GM23338 (cell line): ENCODE results near the gene TXNL4A. TPM values are rescaled to one million over a fixed set of nuclear protein-coding genes. Genes with fewer than 3 reads are reported as not detected.

Experiments used
- ATAC-seq: fragments of 200-7000 bp; cut with Tn5 transposase; 3 replicates; pipeline ENCODE4 v1.9.1; 2020
- DNase-seq: peaks from one replicate; pipeline ENCODE4 v3.0.0-alpha.2; 2015; ENCODE audit warnings: low spot score
- H2AFZ ChIP-seq: fragments of 200-600 bp; sonication (generic); 2 replicates; pipeline ENCODE4 v1.8.0; 2016; ENCODE audit warnings: antibody characterized with exemption, mild to moderate bottlenecking, moderate library complexity
- H3F3A ChIP-seq: fragments of 200-600 bp; sonication (generic); replicated peaks from 2 replicates; pipeline ENCODE4 v1.8.0; 2017; ENCODE audit warnings: antibody characterized with exemption, mixed run types, low read depth
- H3K27ac ChIP-seq: fragments of 200-600 bp; sonication (generic); 2 replicates; pipeline ENCODE4 v1.6.1; 2016; ENCODE audit warnings: low read depth
- H3K27me3 ChIP-seq: fragments of 200-600 bp; sonication (generic); 2 replicates; pipeline ENCODE4 v1.8.0; 2016; ENCODE audit warnings: mild to moderate bottlenecking, mixed run types, moderate library complexity; ENCODE audit not compliant: insufficient read depth
- H3K36me3 ChIP-seq: fragments of 200-600 bp; sonication (generic); 2 replicates; pipeline ENCODE4 v1.8.0; 2016; ENCODE audit warnings: mild to moderate bottlenecking; ENCODE audit not compliant: insufficient read depth
- H3K4me1 ChIP-seq: fragments of 200-600 bp; sonication (generic); 2 replicates; pipeline ENCODE4 v1.8.0; 2016; ENCODE audit warnings: mild to moderate bottlenecking, moderate library complexity; ENCODE audit not compliant: insufficient read depth
- H3K4me2 ChIP-seq: fragments of 200-600 bp; sonication (generic); 2 replicates; pipeline ENCODE4 v1.7.1; 2017; ENCODE audit warnings: mixed run types
- H3K4me3 ChIP-seq: fragments of 200-600 bp; sonication (generic); 2 replicates; pipeline ENCODE4 v1.6.1; 2016; ENCODE audit warnings: mixed run types
- H3K79me2 ChIP-seq: fragments of 200-600 bp; sonication (generic); replicated peaks from 2 replicates; pipeline ENCODE4 v1.8.0; 2017; ENCODE audit warnings: mild to moderate bottlenecking; ENCODE audit not compliant: insufficient read depth
- H3K9me2 ChIP-seq: fragments of 200-600 bp; sonication (generic); 2 replicates; pipeline ENCODE4 v1.8.0; 2017; ENCODE audit not compliant: insufficient read depth
- H4K20me1 ChIP-seq: fragments of 200-600 bp; sonication (generic); replicated peaks from 2 replicates; pipeline ENCODE4 v1.8.0; 2017; ENCODE audit warnings: mild to moderate bottlenecking; ENCODE audit not compliant: insufficient read depth
- H3K27ac Mint-ChIP-seq: 2 replicates; pipeline ENCODE4 v1.8.0; 2020; ENCODE audit warnings: inconsistent platforms, mild to moderate bottlenecking, moderate library complexity, mixed read lengths
- H3K27me3 Mint-ChIP-seq: 3 replicates; pipeline ENCODE4 v1.8.0; 2022; ENCODE audit warnings: low read depth, mild to moderate bottlenecking, moderate library complexity, mixed read lengths, inconsistent platforms; ENCODE audit not compliant: insufficient read depth, poor library complexity
- H3K36me3 Mint-ChIP-seq: 3 replicates; pipeline ENCODE4 v1.8.0; 2021; ENCODE audit warnings: low read depth, mild to moderate bottlenecking, inconsistent platforms, moderate library complexity, mixed read lengths
- H3K4me1 Mint-ChIP-seq: 3 replicates; pipeline ENCODE4 v1.8.0; 2020; ENCODE audit warnings: mild to moderate bottlenecking, inconsistent platforms, mixed read lengths
- H3K4me3 Mint-ChIP-seq: 3 replicates; pipeline ENCODE4 v1.8.0; 2021; ENCODE audit warnings: moderate library complexity, mild to moderate bottlenecking, inconsistent platforms, mixed read lengths
- H3K9me3 Mint-ChIP-seq: 3 replicates; pipeline ENCODE4 v1.8.0; 2020; ENCODE audit warnings: moderate library complexity, mild to moderate bottlenecking, inconsistent platforms, mixed read lengths
- CTCF ChIP-seq, 2 experiments: fragments of 200-600 bp in 1 of 2; sonication (generic) in 1 of 2; conservative IDR thresholded peaks; 2 replicates each; pipeline versions ENCODE4 v1.5.1 to v1.6.1; 2016 to 2017; ENCODE audit warnings: antibody characterized with exemption in 2 of 2, low read depth in 2 of 2, mild to moderate bottlenecking in 2 of 2, moderate library complexity in 1 of 2
- ETS1 ChIP-seq: IDR thresholded peaks from 2 replicates; pipeline ENCODE4 v1.6.1; 2016; ENCODE audit warnings: antibody characterized with exemption
- EZH2 ChIP-seq: fragments of 200-600 bp; sonication (generic); IDR thresholded peaks from one replicate; pipeline ENCODE4 v1.8.0; 2017; ENCODE audit warnings: antibody characterized with exemption, mild to moderate bottlenecking, low read depth; ENCODE audit not compliant: unreplicated experiment
- EZH2phosphoT487 ChIP-seq: fragments of 200-600 bp; sonication (generic); IDR thresholded peaks from one replicate; pipeline ENCODE4 v1.8.1; 2018; ENCODE audit warnings: antibody characterized with exemption; ENCODE audit not compliant: unreplicated experiment
- JUNB ChIP-seq: IDR thresholded peaks from one replicate; pipeline ENCODE4 v1.6.1; 2016; ENCODE audit warnings: antibody characterized with exemption; ENCODE audit not compliant: unreplicated experiment
- NANOG ChIP-seq: IDR thresholded peaks from 2 replicates; pipeline ENCODE4 v1.6.1; 2016; ENCODE audit warnings: antibody characterized with exemption, borderline replicate concordance
- POLR2AphosphoS5 ChIP-seq: IDR thresholded peaks from 2 replicates; pipeline ENCODE4 v1.6.1; 2016; ENCODE audit warnings: antibody characterized with exemption, low read depth
- REST ChIP-seq: IDR thresholded peaks from one replicate; pipeline ENCODE4 v1.6.1; 2018; ENCODE audit warnings: antibody characterized with exemption; ENCODE audit not compliant: unreplicated experiment
- ZNF114 ChIP-seq: fragments of 250-450 bp; sonication (Bioruptor Pico); IDR thresholded peaks from 2 replicates; pipeline ENCODE4 v1.5.0; 2020; ENCODE audit warnings: mild to moderate bottlenecking, moderate library complexity
- ZNF462 ChIP-seq: fragments of 250-450 bp; sonication (Bioruptor Pico); IDR thresholded peaks from 2 replicates; pipeline ENCODE4 v1.5.0; 2020; ENCODE audit warnings: mild to moderate bottlenecking, moderate library complexity
- polyA plus RNA-seq: library from polyadenylated mRNA; unstranded; fragments of >200 nt; fragmentation: Nextera tagmentation; extraction: Ambion mirVana; gene quantifications from 2 replicates; pipeline ENCODE4 v1.2.1, GENCODE V29; 2016
- total RNA-seq: library from RNA; depleted of rRNA; stranded (reverse); fragments of >200 nt; shearing (Covaris generic); gene quantifications from 2 replicates; pipeline ENCODE4 v1.2.3, GENCODE V29; 2014

The TXNL4A gene
- total and polyA plus RNA-seq, 2 experiments from 2014 or later = 51.0 to 271 TPM

- no peak for TF ChIP-seq REST
- no peak for TF ChIP-seq EZH2
- TF ChIP-seq ZNF114 (CRISPR knock-in tag) = no peak
- no peak for TF ChIP-seq EZH2phosphoT487
- TF ChIP-seq NANOG = no peak
- no peak for TF ChIP-seq JUNB
- TF ChIP-seq POLR2AphosphoS5 = no peak
- TF ChIP-seq ETS1 = no peak
- no peak for TF ChIP-seq CTCF (conservative IDR thresholded peaks at IDR 0.05; ENCODE audit: low read depth in 2 of 2)
Observed at GRCh38 chr18:80035997-80036396, 47.6 kb upstream of the TXNL4A start (continued).

- no peak for DNase-seq
- H2AFZ ChIP-seq = peak overlapping the region; percentile 83
- no peaks in the 10 kb centered on the region for H3K27me3 ChIP-seq
- peak overlapping the region; percentile 84 for H3K4me3 Mint-ChIP-seq
- no peaks in the 10 kb centered on the region; the same call in 1 of the 2 replicates for H3K9me2 ChIP-seq
- no peaks in the 10 kb centered on the region; the same call in 2 of the 3 replicates for H3K9me3 Mint-ChIP-seq
- H3K27ac Mint-ChIP-seq = peak overlapping the region; percentile 97
- H3K27ac ChIP-seq = peak overlapping the region; percentile 92; the same call in 1 of the 2 replicates
- peak overlapping the region; percentile 66 for H3K4me3 ChIP-seq
- H3K36me3 Mint-ChIP-seq = peaks cover 23% of the 10 kb centered on the region
- peaks cover 21% of the 10 kb centered on the region for H3K4me1 Mint-ChIP-seq
- H3K79me2 ChIP-seq = peaks cover 45% of the 10 kb centered on the region
- no peak for ATAC-seq
- H3K4me1 ChIP-seq = no peaks in the 10 kb centered on the region; the same call in 1 of the 2 replicates
- H4K20me1 ChIP-seq = peaks cover 10% of the 10 kb centered on the region; the same call in 1 of the 2 replicates
- H3K4me2 ChIP-seq = peak overlapping the region; percentile 88
- no peaks in the 10 kb centered on the region for H3F3A ChIP-seq
- H3K36me3 ChIP-seq = no peaks in the 10 kb centered on the region
- peaks cover 14% of the 10 kb centered on the region for H3K27me3 Mint-ChIP-seq
- TF ChIP-seq JUNB (no peak), ZNF462 (CRISPR knock-in tag) (no peak), NANOG (no peak), ZNF114 (CRISPR knock-in tag) (no peak)
Observed at GRCh38 chr18:80034852-80035406, 46.6 kb upstream of the TXNL4A start.
